GM10266 (cell line): ENCODE data around the gene CRKL.

Experiments used
- DNase-seq: peaks from one replicate; pipeline ENCODE4 v3.0.0; 2012; ENCODE audit errors: extremely low spot score
- TF ChIP-seq, protein P1 (sequence below): IDR thresholded peaks from 2 replicates; pipeline ENCODE4 v1.5.1; 2012; ENCODE audit warnings: mild to moderate bottlenecking, low read depth; ENCODE audit not compliant: control insufficient read depth, insufficient read depth; ENCODE audit errors: missing control alignments

The CRKL gene

DNA sequence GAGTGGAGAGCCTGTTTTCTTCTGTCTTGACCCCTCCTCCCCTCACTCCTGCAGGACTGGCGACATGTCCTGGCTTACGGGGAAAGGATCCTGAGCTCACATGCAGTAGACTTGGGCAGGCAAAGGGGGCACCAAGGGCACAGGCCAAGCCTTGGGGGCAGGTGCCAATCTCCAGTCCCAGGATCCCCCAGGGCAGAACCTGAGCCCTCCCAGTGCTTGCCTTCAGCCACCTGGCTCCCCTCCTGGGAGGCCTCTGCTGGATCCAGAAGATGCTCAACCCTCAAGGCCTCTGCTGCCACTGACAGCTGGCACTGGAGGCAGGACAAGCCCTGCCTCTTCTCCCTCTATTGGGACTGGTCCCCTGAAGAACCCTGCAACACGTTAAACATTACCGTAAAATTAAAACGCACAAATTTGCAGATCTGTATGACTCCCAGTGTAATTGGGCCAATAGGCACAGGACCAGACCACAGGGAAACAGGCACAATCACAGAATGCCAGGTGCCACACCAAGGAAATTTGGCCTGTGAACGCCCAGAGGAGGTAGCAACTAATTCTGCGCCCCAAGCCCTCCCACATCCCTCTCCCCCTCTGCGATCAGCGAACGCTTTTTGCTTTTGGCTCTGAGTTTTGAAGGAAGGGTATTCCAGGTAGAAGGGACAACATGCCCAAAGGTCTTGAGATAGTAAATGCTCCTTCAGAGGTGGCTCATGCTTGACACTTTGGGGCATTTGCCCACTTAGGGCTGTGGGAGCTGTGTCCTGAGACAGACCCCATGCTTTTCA lies 63.9 kb downstream of the CRKL start:
- TF ChIP-seq, protein P1, sequence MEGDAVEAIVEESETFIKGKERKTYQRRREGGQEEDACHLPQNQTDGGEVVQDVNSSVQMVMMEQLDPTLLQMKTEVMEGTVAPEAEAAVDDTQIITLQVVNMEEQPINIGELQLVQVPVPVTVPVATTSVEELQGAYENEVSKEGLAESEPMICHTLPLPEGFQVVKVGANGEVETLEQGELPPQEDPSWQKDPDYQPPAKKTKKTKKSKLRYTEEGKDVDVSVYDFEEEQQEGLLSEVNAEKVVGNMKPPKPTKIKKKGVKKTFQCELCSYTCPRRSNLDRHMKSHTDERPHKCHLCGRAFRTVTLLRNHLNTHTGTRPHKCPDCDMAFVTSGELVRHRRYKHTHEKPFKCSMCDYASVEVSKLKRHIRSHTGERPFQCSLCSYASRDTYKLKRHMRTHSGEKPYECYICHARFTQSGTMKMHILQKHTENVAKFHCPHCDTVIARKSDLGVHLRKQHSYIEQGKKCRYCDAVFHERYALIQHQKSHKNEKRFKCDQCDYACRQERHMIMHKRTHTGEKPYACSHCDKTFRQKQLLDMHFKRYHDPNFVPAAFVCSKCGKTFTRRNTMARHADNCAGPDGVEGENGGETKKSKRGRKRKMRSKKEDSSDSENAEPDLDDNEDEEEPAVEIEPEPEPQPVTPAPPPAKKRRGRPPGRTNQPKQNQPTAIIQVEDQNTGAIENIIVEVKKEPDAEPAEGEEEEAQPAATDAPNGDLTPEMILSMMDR = no peak

DNA sequence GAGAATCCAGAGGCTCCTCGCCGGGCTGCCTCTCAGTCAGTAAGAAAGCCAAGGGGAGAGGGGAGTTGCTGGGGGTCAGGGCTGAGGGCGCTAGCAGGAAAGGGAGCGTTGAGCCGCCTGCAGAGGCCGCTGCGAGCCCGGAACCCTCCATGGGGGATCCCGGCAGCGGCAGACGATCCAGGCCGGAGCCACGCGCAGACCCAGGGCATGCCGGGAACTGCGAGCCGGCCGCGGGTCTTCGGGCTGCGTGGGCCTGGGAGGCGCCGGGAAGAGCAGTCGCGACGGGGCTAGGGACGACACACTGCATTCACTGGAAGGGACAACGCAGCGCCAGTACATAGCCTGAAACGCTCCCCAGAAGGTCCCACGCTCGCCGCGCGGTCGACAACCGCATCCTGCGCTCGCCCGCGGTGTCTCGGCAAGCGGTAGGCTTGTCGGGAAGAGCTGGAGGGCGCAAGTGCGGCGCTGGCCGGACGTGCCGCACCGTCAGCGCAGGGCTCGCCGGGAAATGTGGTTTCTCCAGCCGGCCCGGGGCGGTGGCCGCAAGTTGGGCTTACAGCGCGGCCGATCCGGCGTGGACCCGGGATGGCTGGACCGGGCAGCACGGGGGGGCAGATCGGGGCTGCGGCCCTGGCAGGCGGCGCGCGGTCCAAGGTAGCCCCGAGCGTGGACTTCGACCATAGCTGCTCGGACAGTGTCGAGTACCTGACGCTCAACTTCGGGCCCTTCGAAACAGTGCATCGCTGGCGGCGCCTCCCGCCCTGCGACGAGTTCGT lies 64.8 kb downstream of the CRKL start, which contains the start of gene LZTR1:
TSS of gene LZTR1 (plus strand) at position 511 of the 776 bp plus-strand sequence. CDS start at position 586, 75 bp downstream.
- TF ChIP-seq, protein P1 = peak; percentile 67

More for the DNA sequence above, 63.9 kb downstream of the CRKL start:
- DNase-seq = no peak

DNA sequence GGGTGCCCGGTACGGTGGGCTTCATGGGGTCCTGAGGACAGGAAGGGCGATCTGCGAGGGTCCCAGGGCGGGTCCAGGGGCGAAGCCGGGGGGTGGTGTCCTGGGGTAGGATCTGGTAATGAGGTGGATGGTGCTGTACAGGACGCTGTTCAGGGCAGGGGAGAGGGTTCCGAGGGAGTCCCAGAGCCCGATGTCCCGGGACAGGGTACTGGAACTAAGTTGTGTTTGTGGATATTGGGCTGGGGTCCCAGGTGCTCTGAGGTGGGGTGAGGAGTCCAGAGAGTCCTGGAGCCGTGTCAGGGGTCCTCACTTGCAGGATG lies 65.3 kb downstream of the CRKL start:
- no peak for DNase-seq
- TF ChIP-seq, protein P1 = no peak

More for the DNA sequence above, 64.8 kb downstream of the CRKL start, which contains the start of gene LZTR1:
- peak; percentile 90 for DNase-seq

DNA sequence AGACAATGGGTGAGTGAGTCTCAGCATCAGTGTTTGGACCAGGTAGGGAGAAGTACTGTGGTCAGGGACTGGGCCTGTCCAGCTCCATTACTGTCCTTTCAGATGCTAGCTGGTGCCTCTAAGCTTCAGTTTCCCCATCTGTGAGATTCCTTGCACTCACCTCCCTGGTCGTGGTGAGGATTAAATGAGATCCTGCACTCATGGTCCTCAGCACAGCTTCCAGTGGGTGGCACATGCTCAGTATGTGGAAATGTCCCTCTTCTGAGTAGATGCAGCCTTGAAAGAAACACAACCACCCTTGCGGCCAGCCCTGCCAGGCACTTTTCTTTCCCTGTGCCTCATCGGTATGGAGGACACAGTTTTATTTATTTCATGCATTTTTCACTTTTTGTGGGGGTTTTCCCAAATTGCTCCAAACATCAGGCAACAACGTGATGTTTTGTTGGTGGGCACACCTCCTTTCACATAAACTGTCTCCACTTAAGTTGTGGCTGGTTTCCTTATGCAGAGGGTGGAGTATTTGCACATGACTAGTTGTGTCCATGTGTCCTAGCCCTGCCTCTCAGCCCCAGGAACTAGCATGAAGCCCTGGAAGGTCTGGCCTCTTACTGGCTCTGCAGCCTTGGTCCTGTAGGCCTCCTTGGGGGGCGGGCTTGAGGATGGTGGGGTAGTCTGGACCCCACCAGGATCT lies 66.0 kb downstream of the CRKL start:
- TF ChIP-seq, protein P1 = no peak
- DNase-seq = no peak

DNA sequence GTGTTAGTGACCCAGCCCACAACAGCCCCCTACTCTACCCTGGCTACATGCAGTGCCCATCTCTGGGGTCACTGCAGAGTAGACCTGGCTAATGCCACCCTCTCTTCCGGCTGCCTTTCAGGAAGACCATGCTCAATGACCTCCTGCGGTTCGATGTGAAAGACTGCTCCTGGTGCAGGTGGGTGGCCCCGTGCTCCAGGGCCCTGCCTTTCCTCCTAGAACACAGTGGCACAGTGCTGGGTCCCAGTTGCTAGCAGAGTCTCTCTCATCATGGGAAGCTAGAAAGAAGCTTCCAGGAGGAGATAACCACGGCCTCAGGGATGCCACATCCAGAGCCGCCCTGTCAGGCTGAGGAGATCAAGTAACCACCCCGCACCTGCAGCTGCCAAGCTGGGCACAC lies 68.5 kb downstream of the CRKL start:
- TF ChIP-seq, protein P1 = no peak
- DNase-seq = no peak

DNA sequence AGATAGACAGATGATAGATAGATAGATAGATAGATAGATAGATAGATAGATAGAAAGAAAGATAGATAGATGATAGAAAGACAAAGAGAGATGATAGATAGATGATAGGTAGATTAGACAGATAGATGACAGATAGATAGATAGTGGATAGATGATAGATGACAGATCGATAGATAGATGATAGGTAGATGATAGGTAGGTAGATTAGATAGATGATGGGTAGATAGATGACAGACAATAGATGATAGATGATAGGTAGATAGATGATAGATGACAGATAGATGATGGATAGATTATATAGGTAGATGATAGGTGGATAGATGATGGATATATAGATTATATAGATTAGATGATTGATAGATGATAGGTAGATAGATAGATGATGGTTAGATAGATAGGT lies 69.2 kb downstream of the CRKL start:
- TF ChIP-seq, protein P1 = no peak
- no peak for DNase-seq
